GM23338 (cell line): ENCODE data around the gene CDH23.

ENCODE experiments used
- CTCF ChIP-seq, 2 experiments: fragments of 200-600 bp in 1 of 2; sonication (generic) in 1 of 2; conservative IDR thresholded peaks; 2 replicates each; pipeline versions ENCODE4 v1.5.1 to v1.6.1; 2016 to 2017; ENCODE audit warnings: antibody characterized with exemption in 2 of 2, low read depth in 2 of 2, mild to moderate bottlenecking in 2 of 2, moderate library complexity in 1 of 2
- EZH2 ChIP-seq: fragments of 200-600 bp; sonication (generic); IDR thresholded peaks from one replicate; pipeline ENCODE4 v1.8.0; 2017; ENCODE audit warnings: antibody characterized with exemption, mild to moderate bottlenecking, low read depth; ENCODE audit not compliant: unreplicated experiment
- JUNB ChIP-seq: IDR thresholded peaks from one replicate; pipeline ENCODE4 v1.6.1; 2016; ENCODE audit warnings: antibody characterized with exemption; ENCODE audit not compliant: unreplicated experiment
- POLR2AphosphoS5 ChIP-seq: IDR thresholded peaks from 2 replicates; pipeline ENCODE4 v1.6.1; 2016; ENCODE audit warnings: antibody characterized with exemption, low read depth
- REST ChIP-seq: IDR thresholded peaks from one replicate; pipeline ENCODE4 v1.6.1; 2018; ENCODE audit warnings: antibody characterized with exemption; ENCODE audit not compliant: unreplicated experiment

DNA sequence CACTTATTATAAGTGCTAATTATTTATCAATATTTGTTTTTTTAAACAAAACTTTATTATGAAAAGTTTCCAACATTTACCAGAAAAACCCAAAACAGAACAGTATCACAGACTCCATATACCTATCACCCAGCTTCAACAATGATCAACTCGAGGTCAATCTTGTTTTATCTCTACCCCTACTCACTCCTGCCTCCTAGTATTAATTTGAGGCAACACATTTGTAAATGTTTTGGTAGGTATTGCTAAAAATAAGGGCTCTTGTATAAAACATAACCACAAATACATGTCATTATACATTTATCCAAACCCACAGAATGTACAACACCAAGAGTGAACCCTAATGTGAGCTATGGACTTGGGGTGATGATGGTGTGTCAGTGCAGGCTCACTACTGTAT is 15.9 kb upstream of the CDH23 start:
- TF ChIP-seq REST (no peak), CTCF (conservative IDR thresholded peaks at IDR 0.05; ENCODE audit: low read depth in 2 of 2) (no peak), JUNB (no peak), EZH2 (no peak), POLR2AphosphoS5 (no peak)
